Measurements from ENCODE around the gene RAD1.

RAD1 gene

DNA sequence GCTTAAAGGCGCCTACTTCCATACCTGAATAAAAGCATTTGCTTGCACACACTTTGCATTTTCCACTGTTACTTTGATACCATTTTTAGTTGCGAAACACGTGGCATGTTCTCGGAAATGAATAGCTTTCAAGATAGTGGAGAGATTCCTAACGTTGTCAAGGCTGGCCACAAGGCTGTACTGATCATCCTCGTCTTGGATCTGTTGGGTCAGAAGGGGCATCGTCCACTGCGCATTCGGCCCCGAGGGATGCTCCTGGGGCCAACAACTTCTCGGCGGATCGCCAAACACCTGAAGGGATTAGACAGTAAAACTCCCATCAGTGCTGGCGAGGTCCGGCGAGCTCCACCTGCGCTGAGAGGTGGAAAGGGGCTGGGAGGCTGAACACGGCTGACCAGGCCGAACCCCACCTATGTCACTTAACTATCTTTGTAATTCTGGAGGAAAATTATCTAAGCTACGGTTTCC is 599 bp downstream of the RAD1 start:
- DNase-seq: peak; percentile 47

DNA sequence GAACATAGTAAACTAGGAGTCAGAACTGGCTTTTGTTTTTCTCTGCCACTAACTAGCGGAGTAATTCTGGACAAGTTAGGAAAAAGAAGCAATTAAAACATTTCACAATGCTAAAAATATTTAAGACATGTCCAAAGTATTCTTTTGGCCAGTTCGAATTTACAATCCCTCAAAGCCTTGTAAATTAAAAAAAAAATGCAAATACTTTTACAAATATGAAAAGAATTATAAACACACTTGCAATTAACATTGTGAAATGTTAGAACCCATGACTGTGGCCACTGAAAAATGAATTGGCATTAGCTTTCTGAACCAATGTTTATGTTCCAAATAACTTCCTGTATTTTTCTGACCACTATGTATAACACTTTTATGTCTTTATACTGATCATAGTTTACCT is 2.2 kb downstream of the RAD1 start:
- DNase-seq: no peak

DNA sequence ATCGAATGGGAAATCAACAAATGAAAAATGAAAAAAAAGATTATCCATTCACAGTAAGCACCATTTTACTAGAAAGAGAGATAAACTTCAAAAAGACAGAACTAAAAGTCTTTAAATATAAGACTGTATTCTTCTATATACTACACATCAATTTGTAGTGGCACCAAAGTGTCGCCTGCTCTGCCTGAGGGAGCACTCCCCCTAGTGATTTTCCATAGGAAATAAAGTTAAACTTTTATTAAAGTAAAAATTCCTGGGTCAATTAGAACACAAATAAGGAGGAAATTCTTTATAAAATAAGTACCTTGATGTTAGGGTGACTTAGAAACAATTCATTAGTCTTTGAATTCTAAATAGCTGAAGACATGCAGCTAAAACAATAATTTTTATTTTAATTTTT is 9.7 kb downstream of the RAD1 start:
- no peak for DNase-seq

- DNase-seq: no peak
Measured at GRCh38 chr5:34903260-34903659, 12.0 kb downstream of the RAD1 start.

DNA sequence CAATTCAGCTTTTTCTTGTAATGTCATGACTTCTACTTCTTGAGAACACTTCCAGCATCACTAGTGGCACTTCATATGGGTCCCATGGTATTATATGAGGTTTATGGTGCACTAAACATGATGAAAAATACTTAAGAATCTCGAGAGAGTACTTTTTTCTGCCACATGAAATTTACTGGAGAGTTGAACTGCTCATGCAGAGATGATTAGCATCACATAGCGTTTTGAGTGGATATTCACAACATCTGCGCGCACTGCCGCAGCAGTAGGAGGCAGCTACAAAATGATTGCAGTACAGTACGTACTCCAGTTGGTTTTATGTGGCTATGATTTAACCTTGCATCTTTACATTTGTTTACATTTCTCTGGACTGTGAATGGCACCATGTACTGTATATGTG is 14.7 kb downstream of the RAD1 start:
- no peak for DNase-seq

DNA sequence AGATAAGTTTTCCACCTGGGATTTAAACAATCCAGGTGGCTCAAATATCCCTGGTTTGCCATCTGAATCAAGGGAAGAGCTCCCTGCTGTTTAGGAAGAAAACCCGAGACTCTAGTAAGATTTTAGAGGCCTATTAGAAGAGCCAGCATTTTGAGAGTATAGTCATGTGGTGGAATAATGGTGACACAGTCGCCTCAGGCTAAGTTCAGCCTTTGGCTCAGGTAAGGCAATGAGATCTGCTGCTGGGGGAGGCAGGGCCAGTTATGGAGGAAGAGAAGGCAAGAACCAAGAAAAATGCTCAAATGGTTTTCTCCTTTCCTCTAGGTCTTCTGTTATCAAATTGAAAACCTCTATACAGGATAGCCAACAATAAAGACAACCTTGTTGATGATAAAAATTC is 16.2 kb downstream of the RAD1 start:
- DNase-seq: no peak

GRCh38 chr5:34898258-34898895 is 16.9 kb downstream of the RAD1 start:
- peak; percentile 77 for DNase-seq

DNA sequence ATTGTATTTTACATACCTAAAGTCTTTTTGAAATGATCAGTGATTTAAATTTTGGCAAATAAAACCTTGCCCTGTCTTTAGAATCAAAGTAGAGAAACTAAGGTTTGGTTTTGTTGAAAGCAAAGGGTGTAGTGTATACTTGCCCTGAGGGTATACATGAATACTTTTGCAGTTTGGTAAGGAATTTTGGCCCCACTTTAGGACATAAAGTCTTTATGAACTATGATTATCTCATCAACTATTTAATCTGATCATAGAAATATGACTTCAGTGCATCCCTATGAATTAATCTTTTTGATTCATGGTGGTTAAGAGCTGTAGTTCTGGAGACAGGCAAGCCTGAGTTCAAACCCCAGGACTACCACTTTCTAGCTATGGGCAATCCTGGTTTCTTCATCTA is 17.7 kb downstream of the RAD1 start:
- no peak for DNase-seq

DNA sequence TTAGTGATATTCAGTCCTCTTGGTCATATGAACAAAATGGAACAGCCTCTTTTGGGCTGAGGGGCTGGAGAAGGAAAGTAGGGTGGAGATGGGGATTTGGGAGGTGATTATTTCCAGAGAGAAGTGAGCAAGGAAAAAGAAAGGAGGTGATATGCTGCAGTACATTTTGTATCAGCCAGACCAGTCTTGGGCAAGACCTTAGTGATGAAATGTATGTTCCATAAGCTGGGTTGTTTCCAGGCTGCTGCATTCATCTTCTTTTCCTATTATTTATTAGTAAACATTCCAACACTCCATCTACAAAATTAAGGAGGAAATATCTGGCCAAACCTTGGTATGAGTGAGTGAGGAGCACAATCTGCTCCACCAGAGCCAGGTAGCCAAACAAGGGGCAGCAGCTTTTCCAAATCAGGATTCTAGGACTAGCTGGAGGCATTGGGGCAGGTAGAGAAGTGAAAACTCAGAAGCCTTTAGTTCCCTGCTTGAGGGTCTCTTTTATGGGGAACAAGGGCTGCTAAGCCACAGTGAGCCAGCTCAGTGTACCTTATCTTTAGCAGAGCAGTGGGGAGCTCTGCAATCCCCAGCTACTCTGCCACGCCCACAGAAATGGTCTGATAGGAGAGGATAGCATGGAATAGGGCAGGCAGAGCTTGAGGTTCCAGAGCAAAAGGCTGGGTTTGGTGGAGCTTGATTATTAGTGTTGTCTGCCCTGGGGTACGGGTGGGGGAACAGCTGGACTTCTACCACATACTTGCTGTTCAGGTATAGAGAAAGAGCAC is 19.5 kb downstream of the RAD1 start:
- DNase-seq: no peak

DNA sequence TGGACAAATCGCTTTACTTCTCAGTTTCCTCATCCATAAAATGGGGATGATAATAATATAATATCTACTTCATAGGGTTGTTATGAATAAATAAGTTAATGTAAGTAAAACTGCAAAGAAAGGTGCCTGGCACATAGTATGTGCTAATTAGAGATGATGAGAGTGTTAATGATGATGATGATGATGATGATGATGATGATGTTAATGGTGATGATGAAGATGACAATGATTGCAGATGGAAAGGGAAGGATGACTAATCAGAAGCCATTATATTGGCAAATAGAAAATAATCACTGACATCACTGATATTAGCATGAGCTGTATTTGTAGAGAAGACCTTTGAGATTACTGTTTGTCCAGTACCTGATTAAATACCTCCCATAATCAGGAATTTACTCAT is 20.6 kb downstream of the RAD1 start:
- no peak for DNase-seq

- no peak for DNase-seq
Measured at GRCh38 chr5:34892414-34892813, 22.9 kb downstream of the RAD1 start.

- DNase-seq: peak; percentile 77
Measured at GRCh38 chr5:34891981-34892380, 23.3 kb downstream of the RAD1 start.

DNA sequence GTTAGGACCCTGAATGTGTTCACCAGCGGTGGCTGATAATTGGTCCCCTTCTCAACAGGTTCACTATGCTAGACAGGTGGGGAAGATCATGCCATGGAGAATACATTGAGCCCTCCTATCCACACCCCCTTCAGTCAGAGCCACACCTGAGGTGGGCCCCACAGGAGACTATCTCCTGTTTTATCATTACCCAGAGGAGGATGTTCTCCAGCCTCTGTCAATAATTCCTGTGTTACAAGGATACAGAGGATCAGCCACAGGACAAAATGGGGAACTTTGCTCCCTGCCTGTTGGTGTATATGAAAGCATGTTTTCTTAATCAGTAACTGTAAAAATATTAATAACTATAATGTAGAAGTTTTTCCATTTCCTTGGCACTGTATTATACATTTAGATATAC is 25.9 kb downstream of the RAD1 start:
- DNase-seq: no peak

GRCh38 chr5:34886392-34887119 is 28.7 kb downstream of the RAD1 start:
- no peak for DNase-seq

GRCh38 chr5:34881246-34881645 is 34.1 kb downstream of the RAD1 start:
- DNase-seq: no peak

DNA sequence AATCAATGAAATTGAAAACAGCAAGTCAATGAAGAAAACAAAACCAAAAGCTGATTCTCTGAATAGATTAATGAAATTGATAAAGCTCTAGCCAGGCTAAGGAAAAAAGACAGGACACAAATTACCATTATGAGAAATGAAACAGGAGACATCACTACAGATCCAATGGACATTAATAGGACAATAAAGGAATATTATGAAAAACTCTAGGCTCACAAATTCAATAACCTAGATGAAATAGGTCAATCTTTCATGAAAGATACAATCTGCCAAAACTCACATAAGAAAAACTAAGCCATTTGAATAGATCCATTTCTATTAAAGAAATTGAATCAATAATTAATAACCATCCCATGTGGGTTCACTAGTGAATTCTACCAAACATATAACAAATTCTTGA is 39.0 kb downstream of the RAD1 start:
- no peak for DNase-seq

DNA sequence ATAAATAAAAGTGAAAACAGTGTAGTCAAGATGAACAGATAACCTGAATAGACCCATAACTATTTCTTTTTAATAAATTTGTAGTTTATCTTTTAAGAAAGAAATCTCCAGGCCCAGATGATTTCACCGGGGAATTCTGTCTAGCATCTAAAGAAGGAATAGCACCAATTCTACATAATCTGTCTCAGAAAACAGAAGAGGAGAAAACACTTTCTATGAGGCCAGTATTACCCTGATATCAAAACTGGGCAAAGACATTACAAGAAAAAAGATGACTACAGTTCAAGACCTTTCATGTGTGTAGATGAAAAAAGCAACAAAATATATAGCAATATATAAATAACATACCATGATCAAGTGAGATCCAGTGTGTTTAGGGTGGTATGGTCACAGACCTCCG is 44.9 kb downstream of the RAD1 start:
- no peak for DNase-seq

GRCh38 chr5:34869256-34869655 is 46.0 kb downstream of the RAD1 start:
- no peak for DNase-seq

- no peak for DNase-seq
Measured at GRCh38 chr5:34868791-34869190, 46.5 kb downstream of the RAD1 start.

DNA sequence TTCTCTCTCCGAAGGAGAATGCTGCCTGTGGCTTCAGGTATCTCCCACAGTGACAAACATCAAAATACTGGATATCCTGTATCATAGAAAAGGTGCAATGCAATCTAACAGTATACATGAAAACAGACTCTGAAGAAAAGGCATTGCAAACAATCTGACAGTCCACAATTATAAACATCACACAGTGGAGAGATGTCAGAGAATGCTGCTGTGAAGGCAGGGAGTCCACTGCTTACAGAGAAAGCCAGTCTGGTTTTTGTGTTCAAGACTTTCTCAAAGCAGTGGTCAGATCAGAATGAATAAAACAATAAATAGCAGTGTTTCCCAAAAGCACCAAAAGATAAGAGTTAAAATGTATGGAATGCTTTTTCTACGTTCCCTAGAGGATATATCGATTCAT is 47.6 kb downstream of the RAD1 start:
- no peak for DNase-seq

DNA sequence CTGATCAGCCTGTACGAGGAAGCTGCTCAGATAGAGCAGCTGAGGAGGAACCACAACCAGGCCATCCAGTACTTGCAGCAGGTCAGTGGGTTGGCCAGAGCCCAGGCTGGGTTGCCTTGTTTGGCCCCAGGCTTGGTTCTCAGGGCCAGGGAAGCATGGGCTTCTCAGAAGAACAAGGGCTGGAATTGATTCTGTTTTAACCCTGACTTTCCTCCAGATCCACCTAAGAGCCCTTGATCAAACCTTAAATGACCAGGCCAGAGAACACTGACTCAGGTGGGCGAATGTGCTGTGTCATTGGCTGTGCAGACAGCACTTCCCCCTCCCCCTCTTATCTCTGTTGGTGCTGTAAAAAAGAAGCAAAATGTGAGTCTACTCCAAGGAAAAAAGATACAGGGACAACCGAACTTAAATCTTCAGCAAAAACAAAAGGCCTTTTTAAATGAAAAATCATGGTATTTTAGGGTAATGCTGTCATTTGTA is 48.3 kb downstream of the RAD1 start:
- DNase-seq: no peak

- DNase-seq: no peak
Measured at GRCh38 chr5:34865091-34865490, 50.2 kb downstream of the RAD1 start.

GRCh38 chr5:34863946-34864345 is 51.4 kb downstream of the RAD1 start:
- no peak for DNase-seq

DNA sequence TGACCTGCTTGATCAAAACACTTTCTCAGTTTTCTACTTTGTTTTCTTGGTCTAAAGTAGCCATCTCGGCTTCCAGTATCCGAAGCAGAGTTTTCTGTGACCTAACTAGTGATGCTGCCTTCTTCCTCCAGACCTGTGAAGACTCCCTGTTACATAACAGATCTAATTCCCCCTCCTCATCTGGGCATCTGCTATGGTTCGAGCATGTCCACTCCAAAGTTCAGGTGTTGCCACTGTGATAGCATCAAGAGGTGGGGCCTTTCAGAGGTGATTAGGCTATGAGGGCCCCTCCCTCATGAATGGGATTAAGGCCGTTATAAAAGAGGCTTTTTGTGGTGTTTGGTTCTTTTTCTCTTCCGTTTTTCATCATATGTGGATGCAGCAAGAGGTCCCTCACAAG is 56.1 kb downstream of the RAD1 start:
- DNase-seq: no peak

Measured in left hindlimb (tissue), 1 donor.